OCI-M2 (cell line): ENCODE measurements around the gene LAIR1.
"Not testable (repeated sequence)": the region's sequence is repeated elsewhere in the genome, so short reads cannot be mapped to it uniquely, and the experiment has no call there.

ENCODE experiments used
- DNase-seq: peaks from one replicate; lab custom pipeline; 2025; ENCODE audit not compliant: unreplicated experiment; lab: John Stamatoyannopoulos, UW

LAIR1 gene

GRCh38 chr19:54343868-54344267 lies 20.9 kb downstream of the LAIR1 start:
- no peak for DNase-seq

GRCh38 chr19:54341295-54341694 lies 23.4 kb downstream of the LAIR1 start:
- DNase-seq, result no peak

- no peak for DNase-seq
Observed at GRCh38 chr19:54339646-54340358, 24.9 kb downstream of the LAIR1 start.

GRCh38 chr19:54338521-54338920 lies 26.2 kb downstream of the LAIR1 start:
- no peak for DNase-seq

GRCh38 chr19:54337858-54338230 lies 26.9 kb downstream of the LAIR1 start:
- no peak for DNase-seq

GRCh38 chr19:54336893-54337857 lies 27.6 kb downstream of the LAIR1 start:
- no peak for DNase-seq

- DNase-seq, result no peak
Observed at GRCh38 chr19:54335979-54336892, 28.5 kb downstream of the LAIR1 start.

GRCh38 chr19:54335164-54335563 lies 29.6 kb downstream of the LAIR1 start:
- DNase-seq, result no peak

- no peak for DNase-seq
Observed at GRCh38 chr19:54333586-54334298, 31.0 kb downstream of the LAIR1 start.

GRCh38 chr19:54332149-54332548 lies 32.6 kb downstream of the LAIR1 start:
- DNase-seq, result no peak

- DNase-seq, result no peak
Observed at GRCh38 chr19:54331626-54332025, 33.1 kb downstream of the LAIR1 start.

- DNase-seq, result no peak
Observed at GRCh38 chr19:54329476-54330165, 35.1 kb downstream of the LAIR1 start.

- not testable (repeated sequence) for DNase-seq
Observed at GRCh38 chr19:54328781-54329180, 36.0 kb downstream of the LAIR1 start.

- no peak for DNase-seq
Observed at GRCh38 chr19:54325631-54326030, 39.1 kb downstream of the LAIR1 start.

GRCh38 chr19:54325194-54325621 lies 39.5 kb downstream of the LAIR1 start:
- DNase-seq, result peak; percentile 13

- DNase-seq, result no peak
Observed at GRCh38 chr19:54324071-54324470, 40.7 kb downstream of the LAIR1 start.

- DNase-seq, result not testable (repeated sequence)
Observed at GRCh38 chr19:54322934-54323333, 41.8 kb downstream of the LAIR1 start.

- DNase-seq, result not testable (repeated sequence)
Observed at GRCh38 chr19:54322295-54322694, 42.4 kb downstream of the LAIR1 start.

GRCh38 chr19:54319892-54320670 lies 44.6 kb downstream of the LAIR1 start:
- no peak for DNase-seq
